Vagina (tissue), 2 donors: ENCODE measurements around the gene CAPN14. TPM values are rescaled to one million over a fixed set of nuclear protein-coding genes. Genes with fewer than 3 reads are reported as not detected.

Source experiments
- DNase-seq, 2 donors: peaks; one replicate each; pipeline ENCODE4 v3.0.0-alpha.2; 2017; ENCODE audit errors: extremely low spot score in 2 of 2
- H3K27ac ChIP-seq: fragments of 200-600 bp; sonication (generic); one replicate; pipeline ENCODE4 v1.5.1; 2019
- H3K27me3 ChIP-seq: fragments of 200-600 bp; sonication (generic); one replicate; pipeline ENCODE4 v1.5.1; 2019
- H3K36me3 ChIP-seq, 2 donors: fragments of 200-600 bp; sonication (generic); one replicate each; pipeline ENCODE4 v1.5.1; 2017 to 2019
- H3K4me1 ChIP-seq: fragments of 200-600 bp; sonication (generic); one replicate; pipeline ENCODE4 v1.5.1; 2019
- H3K4me3 ChIP-seq, 2 donors: fragments of 200-600 bp; sonication (generic); 1 replicate in 1 of 2; 2 replicates in 1 of 2; pipeline ENCODE4 v1.5.1; 2016 to 2019
- H3K9me3 ChIP-seq: fragments of 200-600 bp; sonication (generic); one replicate; pipeline ENCODE4 v1.5.1; 2019
- CTCF ChIP-seq, 3 experiments: fragments of 450-650 bp in 2 of 3; fragments of 200-600 bp in 1 of 3; sonication (generic) in 1 of 3; IDR thresholded peaks; one replicate each; pipeline ENCODE4 v1.5.1; 2017 to 2019; ENCODE audit warnings: antibody characterized with exemption in 3 of 3, mild to moderate bottlenecking in 2 of 3, moderate library complexity in 2 of 3
- POLR2A ChIP-seq, 2 donors: fragments of 450-650 bp; IDR thresholded peaks; one replicate each; pipeline ENCODE4 v1.6.1; 2017; ENCODE audit warnings: antibody characterized with exemption in 2 of 2, mild to moderate bottlenecking in 2 of 2, moderate library complexity in 2 of 2
- POLR2AphosphoS5 ChIP-seq, 2 donors: sonication (generic); formaldehyde crosslinking; IDR thresholded peaks; one replicate each; pipeline ENCODE4 v1.9.0; 2017; ENCODE audit warnings: antibody characterized with exemption in 2 of 2, mild to moderate bottlenecking in 2 of 2, low read depth in 1 of 2; ENCODE audit not compliant: insufficient read depth in 1 of 2
- intact Hi-C: fragments of 100-400 bp; cut with DNase I; formaldehyde crosslinking; loops from one replicate; pipeline ENCODE4 v1.15.1; 2023
- total RNA-seq: library from RNA; depleted of rRNA; stranded (reverse); fragments of >200 nt; gene quantifications from one replicate; pipeline ENCODE4 v1.2.3, GENCODE V29; 2016

The CAPN14 gene
- total RNA-seq, 1 donor from 2014 or later: 4.7 TPM

- H3K9me3 ChIP-seq: no peaks in the 10 kb centered on the region
- H3K27me3 ChIP-seq: no peaks in the 10 kb centered on the region
- no peak overlapping the region for H3K27ac ChIP-seq
- TF ChIP-seq CTCF (IDR thresholded peaks at IDR 0.05) (no peak), POLR2A (IDR thresholded peaks at IDR 0.05) (no peak), POLR2AphosphoS5 (IDR thresholded peaks at IDR 0.05; ENCODE audit: insufficient read depth in 1 of 2, low read depth in 1 of 2) (no peak)
- H3K4me3 ChIP-seq: no peak overlapping the region
- DNase-seq: peak in 1 of 2 donors; percentile 60
- no peaks in the 10 kb centered on the region for H3K36me3 ChIP-seq
- H3K4me1 ChIP-seq: peaks cover 8% of the 10 kb centered on the region
- intact Hi-C loops: no loop called here
These were observed 9.0 kb upstream of the CAPN14 start for GRCh38 chr2:31226266-31226665.

GRCh38 chr2:31223749-31224148 is 6.4 kb upstream of the CAPN14 start:
- Histone ChIP-seq H3K27ac (no peak overlapping the region), H3K4me1 (peaks cover 8% of the 10 kb centered on the region), H3K36me3 (no peaks in the 10 kb centered on the region), H3K4me3 (no peak overlapping the region), H3K9me3 (no peaks in the 10 kb centered on the region), H3K27me3 (no peaks in the 10 kb centered on the region)
- no peak for TF ChIP-seq POLR2AphosphoS5 (IDR thresholded peaks at IDR 0.05; ENCODE audit: insufficient read depth in 1 of 2, low read depth in 1 of 2)
- no peak for TF ChIP-seq CTCF (IDR thresholded peaks at IDR 0.05)
- peak in 1 of 2 donors; percentile 22 for DNase-seq
- intact Hi-C loops: no loop called here

- H3K4me1 ChIP-seq: peaks cover 8% of the 10 kb centered on the region
- H3K27ac ChIP-seq: no peak overlapping the region
- H3K27me3 ChIP-seq: no peaks in the 10 kb centered on the region
- no peaks in the 10 kb centered on the region for H3K9me3 ChIP-seq
- TF ChIP-seq POLR2A (IDR thresholded peaks at IDR 0.05): no peak
- no peak for TF ChIP-seq POLR2AphosphoS5 (IDR thresholded peaks at IDR 0.05; ENCODE audit: insufficient read depth in 1 of 2, low read depth in 1 of 2)
- TF ChIP-seq CTCF (IDR thresholded peaks at IDR 0.05): no peak
- H3K4me3 ChIP-seq: no peak overlapping the region
- intact Hi-C loops: no loop called here
- peak; percentile 40 to 49 for DNase-seq
- H3K36me3 ChIP-seq: no peaks in the 10 kb centered on the region
These were observed 5.7 kb upstream of the CAPN14 start for GRCh38 chr2:31223026-31223425.

GRCh38 chr2:31222071-31222470 is 4.8 kb upstream of the CAPN14 start:
- Histone ChIP-seq H3K27me3 (no peaks in the 10 kb centered on the region), H3K4me3 (no peak overlapping the region), H3K9me3 (no peaks in the 10 kb centered on the region), H3K36me3 (no peaks in the 10 kb centered on the region), H3K27ac (no peak overlapping the region), H3K4me1 (peaks cover 8% of the 10 kb centered on the region)
- peak in 1 of 2 donors; percentile 25 for DNase-seq
- intact Hi-C loops: no loop called here
- TF ChIP-seq POLR2A (IDR thresholded peaks at IDR 0.05) (no peak), POLR2AphosphoS5 (IDR thresholded peaks at IDR 0.05; ENCODE audit: insufficient read depth in 1 of 2, low read depth in 1 of 2) (no peak), CTCF (IDR thresholded peaks at IDR 0.05) (no peak)

- no peaks in the 10 kb centered on the region for H3K9me3 ChIP-seq
- no peak for TF ChIP-seq POLR2AphosphoS5 (IDR thresholded peaks at IDR 0.05; ENCODE audit: insufficient read depth in 1 of 2, low read depth in 1 of 2)
- no peak for TF ChIP-seq POLR2A (IDR thresholded peaks at IDR 0.05)
- no peak for TF ChIP-seq CTCF (IDR thresholded peaks at IDR 0.05)
- no peaks in the 10 kb centered on the region for H3K27me3 ChIP-seq
- no peak overlapping the region for H3K27ac ChIP-seq
- no peaks in the 10 kb centered on the region for H3K36me3 ChIP-seq
- intact Hi-C loops: no loop called here
- H3K4me1 ChIP-seq: peaks cover 3% of the 10 kb centered on the region
- peak; percentile 28 to 42 for DNase-seq
- no peak overlapping the region for H3K4me3 ChIP-seq
These were observed 4.2 kb upstream of the CAPN14 start for GRCh38 chr2:31221544-31221943.
